ENCODE data around the gene PRTN3.
A peak's percentile ranks its signal among the peaks of the same experiment; 100 is the strongest.

The PRTN3 gene

DNA sequence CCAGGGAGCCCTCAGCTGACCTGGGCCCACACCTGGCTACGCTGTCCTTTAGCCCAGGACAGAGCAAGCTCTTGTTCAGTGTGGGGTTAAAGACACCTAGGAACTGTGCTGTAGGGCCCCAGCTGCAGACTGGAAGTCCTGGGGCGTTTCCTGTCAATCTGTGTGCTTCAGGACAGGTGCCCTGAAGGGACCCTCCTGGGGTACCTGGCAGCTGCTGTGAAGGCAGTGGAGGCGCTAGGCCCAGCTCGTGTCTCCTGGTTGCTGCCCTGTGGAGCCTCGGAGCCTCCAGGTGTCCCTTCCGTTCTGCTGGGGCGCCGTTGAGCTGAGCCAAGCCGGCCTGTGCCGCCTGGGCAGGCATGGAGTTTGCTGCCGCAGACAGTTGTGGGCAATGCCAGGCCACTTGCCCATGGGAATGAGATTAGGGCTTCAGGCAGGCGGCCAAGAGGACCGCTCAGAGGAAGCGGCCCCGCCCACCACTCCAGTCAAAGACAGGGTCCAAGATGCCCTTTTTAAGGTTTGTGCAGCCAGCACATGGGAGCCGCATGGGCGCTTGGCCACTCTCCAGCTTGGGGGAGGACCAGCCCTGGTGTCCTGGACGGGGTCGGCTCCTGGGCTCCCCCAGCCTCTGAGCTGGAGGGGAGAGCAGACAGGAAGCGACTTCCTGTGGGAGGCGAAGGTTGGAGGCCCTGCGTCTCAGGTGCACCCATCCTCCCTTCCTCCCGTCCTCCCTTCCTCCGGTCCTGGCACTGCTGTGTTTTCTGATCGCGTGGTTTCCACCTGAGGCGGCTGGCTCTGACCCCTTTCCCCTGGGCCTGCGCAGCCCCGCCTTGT is 39.6 kb upstream of the PRTN3 start:
- Histone ChIP-seq H3K4me1 (ENCODE audit: insufficient read depth, low read length, poor library complexity, severe bottlenecking) (peaks cover 21% of the 10 kb centered on the region), H3F3A (ENCODE audit: low read depth) (no peaks in the 10 kb centered on the region), H3K9me2 (replicated peaks; ENCODE audit: low read depth, low read length) (no peaks in the 10 kb centered on the region), H3K36me3 (ENCODE audit: insufficient read depth, low read length) (peaks cover 68% of the 10 kb centered on the region), H2AFZ (ENCODE audit: low read length) (no peak overlapping the region), H3K27me3 (ENCODE audit: insufficient read depth, low read length, poor library complexity, severe bottlenecking) (peaks cover 8% of the 10 kb centered on the region), H3K9me3 (ENCODE audit: insufficient read depth, low read depth, low read length) (no peaks in the 10 kb centered on the region), H3K4me2 (ENCODE audit: low read depth, low read length, poor library complexity, severe bottlenecking) (peak overlapping the region; percentile 93), H3K79me2 (ENCODE audit: insufficient read depth, low read length) (peaks cover 92% of the 10 kb centered on the region), H3K4me3 (ENCODE audit: low read length, poor library complexity, severe bottlenecking) (peak overlapping the region; percentile 97), H4K20me1 (ENCODE audit: insufficient read depth, low read length, poor library complexity, severe bottlenecking) (peaks cover 84% of the 10 kb centered on the region), H3K9ac (ENCODE audit: low read depth, low read length, poor library complexity, severe bottlenecking) (peak overlapping the region; percentile 35)
- TF ChIP-seq EZH2phosphoT487 (IDR thresholded peaks at IDR 0.05; ENCODE audit: borderline replicate concordance): no peak
- TF ChIP-seq CTCF (conservative IDR thresholded peaks at IDR 0.05; ENCODE audit: low read length): no peak

- H3F3A ChIP-seq (ENCODE audit: low read depth): no peaks in the 10 kb centered on the region
- H3K9me2 ChIP-seq (replicated peaks; ENCODE audit: low read depth, low read length): no peaks in the 10 kb centered on the region
- H3K27me3 ChIP-seq (ENCODE audit: insufficient read depth, low read length, poor library complexity, severe bottlenecking): peaks cover 8% of the 10 kb centered on the region
- H3K36me3 ChIP-seq (ENCODE audit: insufficient read depth, low read length): peaks cover 75% of the 10 kb centered on the region
- H3K4me3 ChIP-seq (ENCODE audit: low read length, poor library complexity, severe bottlenecking): peak overlapping the region; percentile 97
- H2AFZ ChIP-seq (ENCODE audit: low read length): no peak overlapping the region
- peaks cover 21% of the 10 kb centered on the region for H3K4me1 ChIP-seq (ENCODE audit: insufficient read depth, low read length, poor library complexity, severe bottlenecking)
- H3K9ac ChIP-seq (ENCODE audit: low read depth, low read length, poor library complexity, severe bottlenecking): peak overlapping the region; percentile 35
- peak overlapping the region; percentile 93 for H3K4me2 ChIP-seq (ENCODE audit: low read depth, low read length, poor library complexity, severe bottlenecking)
- TF ChIP-seq CTCF (conservative IDR thresholded peaks at IDR 0.05; ENCODE audit: low read length) (no peak), EZH2phosphoT487 (IDR thresholded peaks at IDR 0.05; ENCODE audit: borderline replicate concordance) (no peak)
- peaks cover 91% of the 10 kb centered on the region for H4K20me1 ChIP-seq (ENCODE audit: insufficient read depth, low read length, poor library complexity, severe bottlenecking)
- H3K9me3 ChIP-seq (ENCODE audit: insufficient read depth, low read depth, low read length): no peaks in the 10 kb centered on the region
- H3K79me2 ChIP-seq (ENCODE audit: insufficient read depth, low read length): peaks cover 95% of the 10 kb centered on the region
Measured at GRCh38 chr19:801861-802497, 38.8 kb upstream of the PRTN3 start.

DNA sequence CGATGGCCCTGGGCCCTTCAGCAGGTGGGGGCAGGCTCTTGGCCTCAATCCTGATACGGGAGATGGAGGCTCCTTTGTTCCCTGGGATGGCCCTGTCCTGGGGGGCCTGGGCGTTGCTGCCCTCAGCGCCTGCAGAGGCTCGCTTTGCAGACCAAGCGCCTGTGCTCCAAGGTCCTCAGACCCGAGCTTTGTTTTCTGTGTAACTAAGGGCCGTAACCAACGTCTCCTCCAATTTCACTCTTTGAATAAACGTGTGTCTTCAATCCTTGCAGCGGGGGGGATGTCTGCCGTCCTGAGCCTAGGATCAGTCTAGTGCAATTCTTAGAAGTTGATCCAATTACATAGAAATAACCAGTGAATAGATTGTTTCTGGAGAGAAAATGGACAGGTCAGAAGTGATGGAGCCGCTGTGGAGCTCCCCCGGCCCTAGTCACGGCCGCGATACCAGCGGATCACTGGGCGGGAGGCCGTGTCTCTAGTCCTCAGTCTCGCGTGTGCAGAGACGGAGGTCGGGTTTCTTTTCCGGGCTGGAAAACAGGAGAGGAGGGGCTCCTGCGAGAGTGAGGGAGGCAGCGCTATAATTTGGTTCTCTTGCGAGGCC is 38.2 kb upstream of the PRTN3 start:
- no peaks in the 10 kb centered on the region for H3K9me2 ChIP-seq (replicated peaks; ENCODE audit: low read depth, low read length)
- H3K79me2 ChIP-seq (ENCODE audit: insufficient read depth, low read length): peaks cover 99% of the 10 kb centered on the region
- peaks cover 97% of the 10 kb centered on the region for H4K20me1 ChIP-seq (ENCODE audit: insufficient read depth, low read length, poor library complexity, severe bottlenecking)
- no peaks in the 10 kb centered on the region for H3F3A ChIP-seq (ENCODE audit: low read depth)
- no peaks in the 10 kb centered on the region for H3K9me3 ChIP-seq (ENCODE audit: insufficient read depth, low read depth, low read length)
- peaks cover 21% of the 10 kb centered on the region for H3K4me1 ChIP-seq (ENCODE audit: insufficient read depth, low read length, poor library complexity, severe bottlenecking)
- peak overlapping the region; percentile 93 for H3K4me2 ChIP-seq (ENCODE audit: low read depth, low read length, poor library complexity, severe bottlenecking)
- H3K36me3 ChIP-seq (ENCODE audit: insufficient read depth, low read length): peaks cover 82% of the 10 kb centered on the region
- no peak overlapping the region for H2AFZ ChIP-seq (ENCODE audit: low read length)
- TF ChIP-seq EZH2phosphoT487 (IDR thresholded peaks at IDR 0.05; ENCODE audit: borderline replicate concordance) (no peak), CTCF (conservative IDR thresholded peaks at IDR 0.05; ENCODE audit: low read length) (no peak)
- peaks cover 8% of the 10 kb centered on the region for H3K27me3 ChIP-seq (ENCODE audit: insufficient read depth, low read length, poor library complexity, severe bottlenecking)
- peak overlapping the region; percentile 97 for H3K4me3 ChIP-seq (ENCODE audit: low read length, poor library complexity, severe bottlenecking)
- H3K9ac ChIP-seq (ENCODE audit: low read depth, low read length, poor library complexity, severe bottlenecking): no peak overlapping the region

Measured in Loucy (cell line).